HEK293 (cell line): ENCODE data around the gene S100A14.

Experiments
- CTCF ChIA-PET: fragments of 350-600 bp; formaldehyde crosslinking; extraction: SDS; loops from one replicate; lab custom pipeline; 2021; ENCODE audit warnings: antibody characterized with exemption; lab: Yijun Ruan, JAX
- POLR2A ChIA-PET: fragments of 300-600 bp; formaldehyde crosslinking; extraction: SDS; loops from one replicate; lab custom pipeline; 2020; ENCODE audit warnings: antibody characterized with exemption, inconsistent platforms; lab: Yijun Ruan, JAX
- H3K27ac ChIP-seq: fragments of 200-500 bp; sonication (Bioruptor generic); 2 replicates; pipeline ENCODE4 v1.5.1; 2014; ENCODE audit warnings: low read depth, low read length, control low read depth, inconsistent platforms; ENCODE audit errors: extremely low read depth
- H3K36me3 ChIP-seq, 2 experiments: fragments of 200-500 bp in 1 of 2; sonication (Bioruptor generic) in 1 of 2; 1 replicate in 1 of 2; 2 replicates in 1 of 2; pipeline ENCODE4 v1.5.1; 2014 to 2017; ENCODE audit warnings: inconsistent platforms in 2 of 2, low read length in 2 of 2; ENCODE audit not compliant: control insufficient read depth in 2 of 2, insufficient read depth in 1 of 2
- H3K4me1 ChIP-seq: fragments of 200-500 bp; sonication (Bioruptor generic); 2 replicates; pipeline ENCODE4 v1.5.1; 2014; ENCODE audit warnings: mild to moderate bottlenecking, low read length, inconsistent platforms; ENCODE audit not compliant: control insufficient read depth, insufficient read depth
- H3K4me3 ChIP-seq: 2 replicates; pipeline ENCODE4 v1.5.1; 2011; ENCODE audit warnings: low read depth, mild to moderate bottlenecking, control low read depth, low read length, moderate library complexity
- H3K9me3 ChIP-seq: fragments of 200-500 bp; sonication (Bioruptor generic); 2 replicates; pipeline ENCODE4 v1.5.1; 2014; ENCODE audit warnings: low read depth, low read length, inconsistent platforms; ENCODE audit not compliant: control insufficient read depth, insufficient read depth
- FEZF1 ChIP-seq: fragments of 450-650 bp; formaldehyde crosslinking; IDR thresholded peaks from 2 replicates; pipeline ENCODE4 v1.5.1; 2016; ENCODE audit warnings: missing biosample characterization, missing genetic modification characterization
- KLF8 ChIP-seq: fragments of 450-650 bp; formaldehyde crosslinking; IDR thresholded peaks from 2 replicates; pipeline ENCODE4 v1.5.1; 2016; ENCODE audit warnings: missing biosample characterization, missing genetic modification characterization
- MZF1 ChIP-seq: fragments of 450-650 bp; formaldehyde crosslinking; IDR thresholded peaks from 2 replicates; pipeline ENCODE4 v1.5.1; 2017; ENCODE audit warnings: missing biosample characterization, missing genetic modification characterization, borderline replicate concordance
- OVOL3 ChIP-seq: fragments of 450-650 bp; formaldehyde crosslinking; IDR thresholded peaks from 2 replicates; pipeline ENCODE4 v1.5.1; 2016; ENCODE audit warnings: missing biosample characterization, missing genetic modification characterization
- PRDM2 ChIP-seq: fragments of 450-650 bp; formaldehyde crosslinking; IDR thresholded peaks from 2 replicates; pipeline ENCODE4 v1.5.1; 2016; ENCODE audit warnings: missing biosample characterization, missing genetic modification characterization, borderline replicate concordance
- SCRT2 ChIP-seq: fragments of 450-650 bp; formaldehyde crosslinking; IDR thresholded peaks from 2 replicates; pipeline ENCODE4 v1.5.1; 2016; ENCODE audit warnings: missing biosample characterization, missing genetic modification characterization
- YY2 ChIP-seq: fragments of 450-650 bp; formaldehyde crosslinking; IDR thresholded peaks from 2 replicates; pipeline ENCODE4 v1.5.1; 2016; ENCODE audit warnings: missing biosample characterization, missing genetic modification characterization
- ZBTB48 ChIP-seq: fragments of 450-650 bp; formaldehyde crosslinking; IDR thresholded peaks from 2 replicates; pipeline ENCODE4 v1.5.1; 2016; ENCODE audit warnings: missing biosample characterization, missing genetic modification characterization
- ZNF112 ChIP-seq: fragments of 450-650 bp; formaldehyde crosslinking; IDR thresholded peaks from 2 replicates; pipeline ENCODE4 v1.5.0; 2017; ENCODE audit warnings: missing biosample characterization, missing genetic modification characterization
- ZNF121 ChIP-seq: fragments of 450-650 bp; formaldehyde crosslinking; IDR thresholded peaks from 2 replicates; pipeline ENCODE4 v1.5.1; 2016; ENCODE audit warnings: missing biosample characterization, missing genetic modification characterization
- ZNF140 ChIP-seq: fragments of 450-650 bp; formaldehyde crosslinking; IDR thresholded peaks from 2 replicates; pipeline ENCODE4 v1.5.1; 2016; ENCODE audit warnings: missing biosample characterization, missing genetic modification characterization
- ZNF146 ChIP-seq: fragments of 450-650 bp; formaldehyde crosslinking; IDR thresholded peaks from 2 replicates; pipeline ENCODE4 v1.5.1; 2016; ENCODE audit warnings: missing biosample characterization, missing genetic modification characterization
- ZNF16 ChIP-seq: fragments of 450-650 bp; formaldehyde crosslinking; IDR thresholded peaks from 2 replicates; pipeline ENCODE4 v1.5.1; 2016; ENCODE audit warnings: low read depth, missing biosample characterization, missing genetic modification characterization
- ZNF174 ChIP-seq: fragments of 450-650 bp; formaldehyde crosslinking; IDR thresholded peaks from 2 replicates; pipeline ENCODE4 v1.5.0; 2017; ENCODE audit warnings: missing biosample characterization, mild to moderate bottlenecking, missing genetic modification characterization
- ZNF223 ChIP-seq: fragments of 450-650 bp; formaldehyde crosslinking; IDR thresholded peaks from 2 replicates; pipeline ENCODE4 v1.5.1; 2016; ENCODE audit warnings: missing biosample characterization, missing genetic modification characterization
- ZNF239 ChIP-seq: fragments of 450-650 bp; formaldehyde crosslinking; IDR thresholded peaks from 2 replicates; pipeline ENCODE4 v1.5.1; 2016; ENCODE audit warnings: missing biosample characterization, missing genetic modification characterization
- ZNF274 ChIP-seq, 2 experiments: fragments of 200-500 bp in 1 of 2; fragments of 450-650 bp in 1 of 2; sonication (Bioruptor generic) in 1 of 2; formaldehyde crosslinking in 1 of 2; IDR thresholded peaks; 2 replicates each; pipeline versions ENCODE4 v1.5.1 to v1.6.1; 2014 to 2016; ENCODE audit warnings: borderline replicate concordance in 1 of 2, inconsistent platforms in 1 of 2, low read length in 1 of 2, missing biosample characterization in 1 of 2, missing genetic modification characterization in 1 of 2
- ZNF404 ChIP-seq: fragments of 450-650 bp; formaldehyde crosslinking; IDR thresholded peaks from 2 replicates; pipeline ENCODE4 v1.5.1; 2017; ENCODE audit warnings: missing biosample characterization, missing genetic modification characterization
- ZNF416 ChIP-seq: fragments of 450-650 bp; formaldehyde crosslinking; IDR thresholded peaks from 2 replicates; pipeline ENCODE4 v1.5.1; 2016; ENCODE audit warnings: missing biosample characterization, missing genetic modification characterization
- ZNF510 ChIP-seq: fragments of 450-650 bp; formaldehyde crosslinking; IDR thresholded peaks from 2 replicates; pipeline ENCODE4 v1.5.1; 2018; ENCODE audit warnings: mild to moderate bottlenecking, missing genetic modification characterization, missing biosample characterization; ENCODE audit not compliant: insufficient replicate concordance
- ZNF514 ChIP-seq: fragments of 450-650 bp; formaldehyde crosslinking; IDR thresholded peaks from 2 replicates; pipeline ENCODE4 v1.5.1; 2016; ENCODE audit warnings: missing biosample characterization, missing genetic modification characterization
- ZNF521 ChIP-seq: fragments of 450-650 bp; formaldehyde crosslinking; IDR thresholded peaks from 2 replicates; pipeline ENCODE4 v1.5.1; 2017; ENCODE audit warnings: missing biosample characterization, mild to moderate bottlenecking, missing genetic modification characterization
- ZNF544 ChIP-seq: fragments of 450-650 bp; formaldehyde crosslinking; IDR thresholded peaks from 2 replicates; pipeline ENCODE4 v1.5.0; 2017; ENCODE audit warnings: missing biosample characterization, missing genetic modification characterization
- ZNF558 ChIP-seq: fragments of 450-650 bp; formaldehyde crosslinking; IDR thresholded peaks from 2 replicates; pipeline ENCODE4 v1.5.1; 2016; ENCODE audit warnings: missing biosample characterization, missing genetic modification characterization
- ZNF585B ChIP-seq: fragments of 450-650 bp; formaldehyde crosslinking; IDR thresholded peaks from 2 replicates; pipeline ENCODE4 v1.5.1; 2016; ENCODE audit warnings: missing biosample characterization, missing genetic modification characterization
- ZNF621 ChIP-seq: fragments of 450-650 bp; formaldehyde crosslinking; IDR thresholded peaks from 2 replicates; pipeline ENCODE4 v1.5.1; 2017; ENCODE audit warnings: missing biosample characterization, missing genetic modification characterization
- ZNF664 ChIP-seq: fragments of 450-650 bp; formaldehyde crosslinking; IDR thresholded peaks from 2 replicates; pipeline ENCODE4 v1.5.1; 2016; ENCODE audit warnings: missing biosample characterization, missing genetic modification characterization
- ZNF76 ChIP-seq: fragments of 450-650 bp; formaldehyde crosslinking; IDR thresholded peaks from 2 replicates; pipeline ENCODE4; 2016; ENCODE audit warnings: low read depth, missing biosample characterization, missing genetic modification characterization, borderline replicate concordance

Gene S100A14

GRCh38 chr1:153647346-153647714 is 31.2 kb upstream of the S100A14 start:
- POLR2A ChIA-PET: interaction anchor here (0.6 to 3.6 kb wide), 9 partner anchors 9 to 331 kb away, joined by 3 to 25 read pairs (median 5); partner anchors contain the start of genes CHTOP, CREB3L4, S100A1 and S100A13
- Histone ChIP-seq H3K9me3 (no peaks in the 10 kb centered on the region), H3K4me3 (no peak overlapping the region), H3K27ac (no peak overlapping the region), H3K36me3 (peaks cover 30 to 51% of the 10 kb centered on the region in 2 experiments), H3K4me1 (no peaks in the 10 kb centered on the region)
- CTCF ChIA-PET: interaction anchor here (1.4 to 2.8 kb wide), 2 partner anchors 20 to 137 kb away, joined by 6 to 8 read pairs; partner anchors contain the start of gene S100A13
- TF ChIP-seq ZNF544 (tag by site-specific recombination): no peak
- no peak for TF ChIP-seq ZNF121 (tag by site-specific recombination)
- TF ChIP-seq FEZF1: no peak
- TF ChIP-seq ZNF140: no peak
- no peak for TF ChIP-seq ZNF558
- no peak for TF ChIP-seq ZNF585B (tag by site-specific recombination)
- TF ChIP-seq ZBTB48 (tag by site-specific recombination): no peak
- no peak for TF ChIP-seq ZNF621 (tag by site-specific recombination)
- TF ChIP-seq PRDM2 (tag by site-specific recombination): no peak
- no peak for TF ChIP-seq ZNF112
- TF ChIP-seq ZNF510 (tag by site-specific recombination): no peak
- no peak for TF ChIP-seq ZNF239 (tag by site-specific recombination)
- no peak for TF ChIP-seq ZNF223 (tag by site-specific recombination)
- TF ChIP-seq ZNF514 (tag by site-specific recombination): no peak
- no peak for TF ChIP-seq YY2
- TF ChIP-seq ZNF404: no peak
- TF ChIP-seq ZNF274 (IDR thresholded peaks at IDR 0.05; ENCODE audit: low read length): no peak
- TF ChIP-seq ZNF274 (tag by site-specific recombination; IDR thresholded peaks at IDR 0.05; ENCODE audit: borderline replicate concordance): no peak

- no peaks in the 10 kb centered on the region for H3K9me3 ChIP-seq
- H3K27ac ChIP-seq: no peak overlapping the region
- H3K4me1 ChIP-seq: no peaks in the 10 kb centered on the region
- TF ChIP-seq ZNF521 (tag by site-specific recombination): no peak
- no peak for TF ChIP-seq SCRT2 (tag by site-specific recombination)
- TF ChIP-seq ZNF76 (tag by site-specific recombination): no peak
- no peak for TF ChIP-seq ZNF16
- TF ChIP-seq KLF8 (tag by site-specific recombination): no peak
- no peak for TF ChIP-seq OVOL3 (tag by site-specific recombination)
- no peak for TF ChIP-seq ZNF174 (tag by site-specific recombination)
- no peak for TF ChIP-seq ZNF146
- no peak for TF ChIP-seq ZNF416 (tag by site-specific recombination)
- TF ChIP-seq ZNF664 (tag by site-specific recombination): no peak
- TF ChIP-seq MZF1 (tag by site-specific recombination): no peak
- peaks cover 34 to 57% of the 10 kb centered on the region in 2 experiments for H3K36me3 ChIP-seq
- POLR2A ChIA-PET: interaction anchor here (0.9 to 3.6 kb wide), 6 partner anchors 9 to 321 kb away, joined by 3 to 25 read pairs (median 6); partner anchors contain the start of genes CHTOP, CREB3L4, S100A1 and S100A13
- CTCF ChIA-PET: interaction anchor here (1.1 to 2.8 kb wide), 3 partner anchors 9 to 136 kb away, joined by 3 to 8 read pairs (median 6); partner anchors contain the start of gene S100A13
- no peak overlapping the region for H3K4me3 ChIP-seq
Observed at GRCh38 chr1:153646672-153647345, 30.7 kb upstream of the S100A14 start.
